RCC 7860 (cell line): ENCODE data around the gene SMARCD3.

Source experiments
- DNase-seq: peaks from one replicate; pipeline ENCODE4 v3.0.0-alpha.2; 2015; ENCODE audit warnings: low spot score
- FAIRE-seq: peaks from 2 replicates; lab custom pipeline; 2012; peaks lifted over from hg19 to GRCh38; lab: Jason Lieb, UNC

The SMARCD3 gene

GRCh38 chr7:151215396-151215795 lies 33.1 kb downstream of the SMARCD3 start:
- FAIRE-seq = no peak
- DNase-seq = no peak

DNA sequence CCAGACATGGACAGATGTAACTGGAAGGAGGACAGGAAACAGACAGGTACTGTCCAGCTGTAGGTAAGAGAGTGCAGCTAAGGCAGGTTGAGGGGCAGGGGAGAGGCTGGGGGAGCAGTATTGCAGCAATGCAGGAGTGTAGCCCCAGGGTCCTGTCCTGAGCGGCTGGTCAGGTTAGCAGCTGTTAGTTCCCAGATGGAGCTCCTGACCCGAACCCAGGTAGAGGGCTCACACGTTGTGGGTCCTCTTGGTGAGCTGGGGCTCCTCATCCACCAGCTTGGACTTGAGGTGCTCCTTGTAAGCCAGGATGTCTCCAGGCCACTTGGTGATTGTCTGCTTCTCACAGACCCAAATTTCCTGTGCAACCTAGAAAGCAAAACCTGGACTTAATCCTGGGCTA lies 34.7 kb downstream of the SMARCD3 start:
- FAIRE-seq = no peak
- no peak for DNase-seq

DNA sequence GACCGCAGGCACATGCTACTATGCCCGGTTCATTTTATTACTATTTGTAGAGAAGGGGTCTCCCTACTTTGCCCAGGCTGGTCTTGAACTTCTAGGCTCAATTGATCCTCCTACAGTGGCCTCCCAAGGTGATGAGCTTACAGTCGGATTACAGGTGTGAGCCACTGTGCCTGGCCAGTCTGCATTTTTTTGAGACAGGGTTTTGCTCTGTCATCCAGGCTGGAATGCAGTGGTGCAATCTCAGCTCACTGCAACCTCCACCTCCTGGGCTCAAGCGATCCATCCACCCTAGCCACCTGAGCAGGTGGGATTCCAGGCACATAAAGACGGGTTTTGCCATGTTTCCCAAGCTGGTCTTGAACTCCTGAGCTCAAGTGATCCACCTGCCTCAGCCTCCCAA lies 35.9 kb downstream of the SMARCD3 start:
- FAIRE-seq (no peak), DNase-seq (no peak)

DNA sequence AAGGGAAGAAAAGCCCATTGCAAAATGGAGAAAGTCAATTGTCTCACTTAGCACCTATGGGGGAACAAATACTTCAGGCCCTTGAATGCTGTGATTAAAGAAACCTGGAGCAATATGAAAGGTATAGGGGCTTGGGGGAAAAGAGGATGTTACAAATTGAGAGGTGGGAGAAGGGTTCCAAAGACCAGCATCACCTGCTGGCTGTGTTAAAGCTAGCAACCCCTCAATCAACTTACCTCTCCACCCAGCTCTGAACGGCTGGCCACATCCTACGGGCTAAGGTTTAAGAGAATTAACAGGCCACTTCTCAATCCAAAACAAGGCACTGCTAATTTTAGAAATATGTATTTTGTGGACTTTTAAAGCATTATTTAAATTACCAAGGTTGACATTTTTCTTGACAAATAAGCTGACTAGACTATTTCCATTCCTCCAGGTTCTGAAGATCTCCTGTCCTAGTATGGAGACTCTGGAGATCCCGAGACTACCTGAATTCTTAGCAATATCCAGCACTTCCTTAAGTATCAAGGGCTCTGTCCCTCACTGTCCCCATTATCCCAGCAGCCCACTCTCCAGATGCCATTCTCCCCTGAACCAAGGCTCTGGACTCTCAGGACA lies 37.2 kb downstream of the SMARCD3 start:
- no peak for DNase-seq
- no peak for FAIRE-seq

- FAIRE-seq = no peak
Measured at GRCh38 chr7:151210087-151210854, 38.2 kb downstream of the SMARCD3 start, which contains the start of gene H2BK1. Gene H2BK1, minus strand, starts transcription at chr7:151210488. Its CDS starts 170 bp downstream, at chr7:151210318.

DNA sequence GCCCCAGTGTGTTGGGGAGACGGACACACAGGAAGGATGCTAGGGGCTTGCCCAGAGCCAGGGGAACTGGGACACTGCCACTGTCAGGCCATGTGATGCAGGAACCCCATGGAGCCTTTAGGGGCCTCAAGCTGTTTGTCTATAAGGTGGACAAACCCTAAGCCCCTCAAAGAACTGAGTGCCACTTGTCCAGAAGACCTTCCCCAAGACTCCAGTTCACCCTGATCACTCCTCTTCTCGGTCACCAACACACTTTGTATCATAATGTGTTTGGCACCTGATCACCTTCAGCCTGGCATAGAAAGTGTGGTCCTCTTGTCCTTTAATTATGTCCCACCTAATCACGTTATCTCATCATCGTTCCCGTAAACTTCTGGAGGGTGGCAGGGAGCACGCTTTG lies 38.9 kb downstream of the SMARCD3 start:
- FAIRE-seq (no peak), DNase-seq (no peak)

More at GRCh38 chr7:151210087-151210854, 38.2 kb downstream of the SMARCD3 start, which contains the start of gene H2BK1:
- DNase-seq = no peak

DNA sequence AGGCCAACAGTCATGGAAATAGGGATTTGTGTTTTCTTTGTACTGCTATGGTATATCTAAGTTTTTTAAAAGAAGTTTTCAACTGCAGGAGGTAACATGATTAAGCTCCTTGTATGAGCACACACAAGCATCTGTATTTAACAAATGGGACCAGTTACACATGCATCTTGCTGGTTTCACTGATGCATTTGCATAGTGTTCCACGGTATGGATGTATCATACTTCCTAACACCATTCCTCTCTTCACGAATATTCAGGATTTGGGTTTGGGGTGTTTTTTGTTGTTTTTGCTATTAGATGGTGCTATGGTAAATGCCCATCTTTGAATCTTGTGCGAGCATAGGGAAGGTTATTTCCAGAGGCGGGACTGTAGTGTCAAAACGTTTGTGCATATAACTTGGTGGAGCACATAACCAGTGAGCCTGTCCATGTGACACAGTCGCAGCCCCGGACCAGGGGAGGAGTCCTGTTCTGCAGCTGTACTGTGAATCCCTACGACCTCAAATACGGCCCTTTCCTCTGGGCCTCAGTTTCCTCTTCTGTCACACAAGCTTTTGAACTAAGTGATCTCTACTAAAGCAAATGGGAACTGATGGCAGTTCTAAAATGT lies 40.1 kb downstream of the SMARCD3 start:
- FAIRE-seq (no peak), DNase-seq (no peak)

- FAIRE-seq = no peak
- no peak for DNase-seq
Measured at GRCh38 chr7:151207804-151208203, 40.7 kb downstream of the SMARCD3 start.

DNA sequence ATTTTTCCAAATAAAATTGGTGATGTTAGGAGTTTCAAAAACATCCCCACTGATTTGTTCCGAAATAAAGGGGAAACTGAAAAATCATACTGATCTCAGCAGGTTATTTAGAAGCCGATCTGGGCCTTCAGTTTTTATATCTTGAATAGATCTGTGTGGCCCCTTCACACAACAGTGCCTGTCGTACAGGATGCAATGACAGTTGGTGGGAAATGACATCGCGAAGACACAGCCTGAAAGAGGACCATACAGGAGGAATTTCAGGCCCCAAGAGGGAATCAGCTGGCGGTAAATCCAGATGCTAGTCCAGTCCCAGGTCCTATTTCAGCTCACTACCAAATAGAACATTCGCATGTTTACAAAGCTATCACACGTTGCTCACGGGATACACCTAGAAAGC lies 41.2 kb downstream of the SMARCD3 start:
- no peak for FAIRE-seq

GRCh38 chr7:151206914-151207313 lies 41.6 kb downstream of the SMARCD3 start:
- DNase-seq = no peak

More for the DNA sequence above, 41.2 kb downstream of the SMARCD3 start:
- DNase-seq = no peak

GRCh38 chr7:151205730-151206129 lies 42.8 kb downstream of the SMARCD3 start:
- no peak for FAIRE-seq
- no peak for DNase-seq

More at GRCh38 chr7:151206914-151207313, 41.6 kb downstream of the SMARCD3 start:
- FAIRE-seq = no peak

GRCh38 chr7:151204383-151205032 lies 44.0 kb downstream of the SMARCD3 start:
- FAIRE-seq (no peak), DNase-seq (no peak)

DNA sequence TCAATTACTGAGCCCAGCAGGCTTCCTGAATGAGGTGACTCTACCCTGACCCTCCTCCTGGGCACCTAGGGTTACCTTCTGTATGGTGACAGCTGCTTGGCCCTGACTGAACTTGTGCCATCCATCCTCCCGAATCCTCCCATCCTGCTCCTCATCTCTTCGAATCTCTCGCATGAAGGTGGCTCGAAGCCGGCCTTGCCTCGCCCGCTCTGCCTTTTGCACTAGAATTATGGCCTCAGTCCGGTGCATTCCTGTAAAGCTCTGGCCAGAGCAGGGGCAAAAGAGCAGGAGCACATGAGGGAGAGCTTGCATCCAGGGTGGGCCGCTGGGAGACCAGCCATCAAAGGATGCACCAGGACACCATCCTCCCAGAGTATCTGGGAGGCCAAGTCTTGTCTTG lies 45.7 kb downstream of the SMARCD3 start:
- no peak for FAIRE-seq

GRCh38 chr7:151201751-151202150 lies 46.7 kb downstream of the SMARCD3 start:
- no peak for DNase-seq
- FAIRE-seq = no peak

More for the DNA sequence above, 45.7 kb downstream of the SMARCD3 start:
- no peak for DNase-seq

- FAIRE-seq (no peak), DNase-seq (no peak)
Measured at GRCh38 chr7:151201344-151201743, 47.1 kb downstream of the SMARCD3 start.

GRCh38 chr7:151198945-151199848 lies 49.3 kb downstream of the SMARCD3 start:
- no peak for FAIRE-seq
- DNase-seq = no peak

DNA sequence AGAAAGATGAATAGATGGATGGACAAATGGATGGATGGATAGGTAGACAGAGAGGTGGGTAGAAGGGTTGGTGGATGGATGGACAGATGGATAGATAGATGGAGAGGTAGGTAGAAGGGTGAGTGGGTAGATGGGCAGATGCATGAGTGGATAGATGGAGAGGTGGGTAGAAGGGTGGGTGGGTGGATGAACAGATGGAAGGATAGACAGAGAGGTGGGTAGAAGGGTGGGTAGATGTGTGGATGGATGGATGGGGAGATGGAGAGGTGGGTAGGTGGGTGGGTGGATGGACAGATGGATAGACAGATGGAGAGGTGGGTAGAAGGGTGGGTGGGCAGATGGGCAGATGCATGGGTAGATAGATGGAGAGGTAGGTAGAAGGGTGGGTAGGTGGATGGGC lies 50.6 kb downstream of the SMARCD3 start:
- FAIRE-seq = no peak
- no peak for DNase-seq

DNA sequence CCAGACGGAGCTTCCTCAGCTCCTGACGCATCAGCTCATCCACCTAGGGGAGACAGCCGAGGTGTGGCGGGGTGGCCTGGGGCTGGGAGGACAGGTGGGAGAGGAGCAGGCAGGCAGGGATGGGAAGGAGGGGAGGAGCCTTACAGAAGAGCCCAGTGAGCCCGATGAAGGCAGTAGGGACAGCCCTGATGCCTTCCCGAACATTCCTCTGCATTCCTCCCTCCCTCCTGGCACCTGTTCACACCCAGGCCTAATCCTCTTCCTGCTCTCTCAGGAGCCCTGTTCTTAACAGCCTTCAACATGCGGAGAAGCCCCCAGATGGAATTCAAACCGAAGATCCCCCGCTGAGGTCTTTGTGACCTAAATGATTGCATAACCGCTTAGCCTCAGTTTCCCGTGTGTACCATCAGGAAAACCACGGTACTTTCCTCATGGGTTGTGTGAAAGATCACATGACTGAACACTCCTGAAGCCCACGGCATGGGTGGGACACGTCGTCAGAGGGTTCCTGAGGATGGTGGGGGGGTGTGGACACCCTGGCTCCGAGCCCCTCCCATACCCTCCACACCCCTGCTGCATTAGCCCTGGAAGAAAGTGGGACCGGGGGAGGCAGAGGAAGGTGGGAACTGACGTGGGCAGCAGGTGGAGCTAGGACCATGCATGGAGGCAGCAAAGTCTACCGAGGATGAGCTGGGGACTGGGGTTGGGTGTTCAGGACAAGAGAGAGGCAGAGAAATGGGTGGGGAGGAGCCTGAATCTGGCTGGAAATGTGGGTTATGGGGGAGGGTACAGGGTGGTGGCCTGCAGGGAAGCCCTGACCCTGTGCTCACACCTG lies 52.7 kb downstream of the SMARCD3 start:
- FAIRE-seq = no peak
- no peak for DNase-seq

DNA sequence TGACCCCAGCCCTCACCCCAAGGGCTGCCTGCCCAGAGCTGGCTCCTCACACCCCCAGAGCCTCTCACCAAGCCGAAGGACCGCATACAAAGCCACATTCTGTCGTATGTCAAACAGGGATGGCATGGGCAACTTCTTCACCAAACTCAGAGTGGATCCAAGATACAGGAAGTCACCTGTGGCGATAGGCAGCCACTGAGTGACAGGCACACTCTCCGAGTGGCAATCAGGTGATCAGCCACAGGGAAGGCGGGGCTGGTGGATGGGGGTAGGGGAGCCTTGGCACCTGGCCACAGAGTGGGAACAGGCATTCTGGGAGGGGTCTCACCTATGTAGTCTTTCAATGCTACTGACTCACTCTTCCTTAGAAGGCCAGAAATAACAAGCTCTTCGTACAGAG lies 54.3 kb downstream of the SMARCD3 start:
- DNase-seq (no peak), FAIRE-seq (no peak)
